HepG2 (cell line): ENCODE results near the gene TMEM129. TPM values are rescaled to one million over a fixed set of nuclear protein-coding genes. Genes with fewer than 3 reads are reported as not detected.

ENCODE experiments used
- MED13 ChIP-seq: sonication (generic); formaldehyde crosslinking; IDR thresholded peaks from 2 replicates; pipeline ENCODE4 v1.5.0; 2020; ENCODE audit warnings: missing genetic modification reagents
- MEIS2 ChIP-seq: sonication (generic); formaldehyde crosslinking; IDR thresholded peaks from 2 replicates; pipeline ENCODE4 v1.9.0; 2021; ENCODE audit warnings: mild to moderate bottlenecking, missing genetic modification reagents
- MZF1 ChIP-seq: sonication (generic); formaldehyde crosslinking; IDR thresholded peaks from 2 replicates; pipeline ENCODE4 v1.8.1; 2023; ENCODE audit warnings: mild to moderate bottlenecking, missing genetic modification reagents, borderline replicate concordance
- NFIB ChIP-seq: sonication (generic); formaldehyde crosslinking; IDR thresholded peaks from 2 replicates; pipeline ENCODE4 v1.9.0; 2021; ENCODE audit warnings: missing genetic modification reagents, mild to moderate bottlenecking, borderline replicate concordance
- ZBTB7B ChIP-seq: sonication (generic); formaldehyde crosslinking; IDR thresholded peaks from 2 replicates; pipeline ENCODE4 v1.4.0; 2020; ENCODE audit warnings: missing genetic modification reagents
- ZNF619 ChIP-seq: sonication (generic); formaldehyde crosslinking; IDR thresholded peaks from 2 replicates; pipeline ENCODE4 v1.4.0; 2020; ENCODE audit warnings: mild to moderate bottlenecking, missing genetic modification reagents
- ZNF792 ChIP-seq: IDR thresholded peaks from 2 replicates; pipeline ENCODE4 v1.6.1; 2016
- polyA plus RNA-seq, 8 experiments: library from polyadenylated mRNA; depleted of rRNA in 3 of 8; stranded (reverse) in 7 of 8; unstranded in 1 of 8; fragments of >200 nt; fragmentation: Illumina TruSeq in 4 of 8; extraction: Trizol in 4 of 8; gene quantifications; 2 replicates each; pipeline versions ENCODE4 v1.2.1 to v1.2.3, GENCODE V29; 2011 to 2016; ENCODE audit warnings: low read depth in 4 of 8, missing spikeins in 1 of 8, mixed read lengths in 1 of 8; ENCODE audit not compliant: insufficient read depth in 1 of 8
- total RNA-seq, 5 experiments: library from RNA; depleted of rRNA; stranded (reverse); fragments of >200 nt; fragmentation: Illumina TruSeq; extraction: Trizol; gene quantifications; 2 replicates each; pipeline ENCODE4 v1.2.3, GENCODE V29; 2016; ENCODE audit warnings: low read depth in 1 of 5
- TF ChIP-seq, protein P1 (sequence below), 2 experiments: sonication (generic) in 1 of 2; formaldehyde crosslinking in 1 of 2; IDR thresholded peaks; 2 replicates each; pipeline versions ENCODE4 v1.4.0 to v1.6.1; 2016 to 2020; ENCODE audit warnings: borderline replicate concordance in 1 of 2, low read depth in 1 of 2, mild to moderate bottlenecking in 1 of 2, missing genetic modification reagents in 1 of 2
- TF ChIP-seq, protein P2 (sequence below): sonication (generic); formaldehyde crosslinking; IDR thresholded peaks from 2 replicates; pipeline ENCODE4 v1.5.0; 2020; ENCODE audit warnings: mild to moderate bottlenecking, missing genetic modification reagents
- TF ChIP-seq, protein P3 (sequence below): sonication (generic); formaldehyde crosslinking; IDR thresholded peaks from 2 replicates; pipeline ENCODE4 v1.8.0; 2022; ENCODE audit warnings: missing genetic modification reagents, mild to moderate bottlenecking, moderate library complexity, borderline replicate concordance
- TF ChIP-seq, protein P4 (sequence below): sonication (generic); formaldehyde crosslinking; IDR thresholded peaks from 2 replicates; pipeline ENCODE4 v1.5.0; 2020; ENCODE audit warnings: mild to moderate bottlenecking, missing genetic modification reagents, moderate library complexity
- TF ChIP-seq, protein P5 (sequence below): sonication (generic); formaldehyde crosslinking; IDR thresholded peaks from 2 replicates; pipeline ENCODE4 v1.4.0; 2020; ENCODE audit warnings: missing genetic modification reagents
- TF ChIP-seq, protein P6 (sequence below): sonication (generic); formaldehyde crosslinking; IDR thresholded peaks from 2 replicates; pipeline ENCODE4 v1.5.0; 2020; ENCODE audit warnings: missing genetic modification reagents

Gene TMEM129
- total and polyA plus RNA-seq, 2 of the 13 experiments (the other 11 are each of a cell fraction or from before 2014, with no cell fraction given): 19.0 to 25.8 TPM

DNA sequence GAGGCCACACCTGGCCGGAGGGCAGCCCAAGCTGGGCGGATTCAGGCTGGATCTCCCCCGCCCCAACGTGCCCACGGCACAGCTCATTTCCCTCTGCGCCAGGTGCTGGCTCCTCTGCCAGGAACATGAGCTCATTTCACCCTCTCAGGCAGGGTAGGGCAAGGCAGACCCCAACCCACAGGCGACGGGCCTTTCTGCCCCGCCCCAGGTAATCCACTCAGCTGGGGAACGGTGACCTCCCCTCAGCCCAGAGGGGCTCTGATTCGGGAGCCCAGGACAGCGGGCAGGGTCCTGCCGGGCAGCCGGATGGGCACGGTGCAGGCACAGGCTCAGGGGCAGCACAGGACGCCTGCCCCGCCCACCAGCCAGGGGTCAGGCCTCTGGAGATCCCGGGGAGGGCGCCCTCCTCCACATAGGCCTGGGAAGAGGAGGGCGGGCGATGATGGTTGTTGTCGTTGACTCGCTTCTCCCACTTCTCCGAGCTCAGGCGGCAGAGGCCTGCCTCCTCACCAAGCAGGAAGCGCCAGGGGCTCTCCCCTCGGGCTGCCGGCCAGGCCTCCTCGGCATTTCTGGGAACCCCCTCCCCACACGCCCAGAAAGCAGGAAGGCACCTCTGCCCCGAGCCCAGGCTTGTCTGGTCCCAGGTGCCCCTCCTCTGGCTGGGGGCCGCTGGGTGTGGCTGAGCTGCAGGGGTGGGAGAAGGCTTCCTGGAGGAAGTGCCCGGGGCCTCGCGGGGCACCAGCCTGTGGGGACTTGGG is 31.3 kb upstream of the TMEM129 start (continued):
- TF ChIP-seq, protein P1, sequence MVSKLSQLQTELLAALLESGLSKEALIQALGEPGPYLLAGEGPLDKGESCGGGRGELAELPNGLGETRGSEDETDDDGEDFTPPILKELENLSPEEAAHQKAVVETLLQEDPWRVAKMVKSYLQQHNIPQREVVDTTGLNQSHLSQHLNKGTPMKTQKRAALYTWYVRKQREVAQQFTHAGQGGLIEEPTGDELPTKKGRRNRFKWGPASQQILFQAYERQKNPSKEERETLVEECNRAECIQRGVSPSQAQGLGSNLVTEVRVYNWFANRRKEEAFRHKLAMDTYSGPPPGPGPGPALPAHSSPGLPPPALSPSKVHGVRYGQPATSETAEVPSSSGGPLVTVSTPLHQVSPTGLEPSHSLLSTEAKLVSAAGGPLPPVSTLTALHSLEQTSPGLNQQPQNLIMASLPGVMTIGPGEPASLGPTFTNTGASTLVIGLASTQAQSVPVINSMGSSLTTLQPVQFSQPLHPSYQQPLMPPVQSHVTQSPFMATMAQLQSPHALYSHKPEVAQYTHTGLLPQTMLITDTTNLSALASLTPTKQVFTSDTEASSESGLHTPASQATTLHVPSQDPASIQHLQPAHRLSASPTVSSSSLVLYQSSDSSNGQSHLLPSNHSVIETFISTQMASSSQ (IDR thresholded peaks at IDR 0.05; ENCODE audit: low read depth): no peak
- TF ChIP-seq, protein P1 (CRISPR knock-in tag; IDR thresholded peaks at IDR 0.05; ENCODE audit: borderline replicate concordance): 0 out of 2 replicates have a peak, but pooled peaks have one; percentile 28
- TF ChIP-seq, protein P2, sequence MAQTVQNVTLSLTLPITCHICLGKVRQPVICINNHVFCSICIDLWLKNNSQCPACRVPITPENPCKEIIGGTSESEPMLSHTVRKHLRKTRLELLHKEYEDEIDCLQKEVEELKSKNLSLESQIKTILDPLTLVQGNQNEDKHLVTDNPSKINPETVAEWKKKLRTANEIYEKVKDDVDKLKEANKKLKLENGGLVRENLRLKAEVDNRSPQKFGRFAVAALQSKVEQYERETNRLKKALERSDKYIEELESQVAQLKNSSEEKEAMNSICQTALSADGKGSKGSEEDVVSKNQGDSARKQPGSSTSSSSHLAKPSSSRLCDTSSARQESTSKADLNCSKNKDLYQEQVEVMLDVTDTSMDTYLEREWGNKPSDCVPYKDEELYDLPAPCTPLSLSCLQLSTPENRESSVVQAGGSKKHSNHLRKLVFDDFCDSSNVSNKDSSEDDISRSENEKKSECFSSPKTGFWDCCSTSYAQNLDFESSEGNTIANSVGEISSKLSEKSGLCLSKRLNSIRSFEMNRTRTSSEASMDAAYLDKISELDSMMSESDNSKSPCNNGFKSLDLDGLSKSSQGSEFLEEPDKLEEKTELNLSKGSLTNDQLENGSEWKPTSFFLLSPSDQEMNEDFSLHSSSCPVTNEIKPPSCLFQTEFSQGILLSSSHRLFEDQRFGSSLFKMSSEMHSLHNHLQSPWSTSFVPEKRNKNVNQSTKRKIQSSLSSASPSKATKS (CRISPR knock-in tag): no peak
- TF ChIP-seq ZNF619 (no peak; the same call in 1 of the 2 replicates), MEIS2 (CRISPR knock-in tag) (no peak), NFIB (CRISPR knock-in tag) (no peak), ZBTB7B (peak; percentile 77; the same call in 1 of the 2 replicates), ZNF792 (CRISPR knock-in tag) (0 out of 2 replicates have a peak, but pooled peaks have one; percentile 15), MZF1 (CRISPR knock-in tag) (peak; percentile 82; the same call in 1 of the 2 replicates), MED13 (CRISPR knock-in tag) (no peak)
- TF ChIP-seq, protein P3, sequence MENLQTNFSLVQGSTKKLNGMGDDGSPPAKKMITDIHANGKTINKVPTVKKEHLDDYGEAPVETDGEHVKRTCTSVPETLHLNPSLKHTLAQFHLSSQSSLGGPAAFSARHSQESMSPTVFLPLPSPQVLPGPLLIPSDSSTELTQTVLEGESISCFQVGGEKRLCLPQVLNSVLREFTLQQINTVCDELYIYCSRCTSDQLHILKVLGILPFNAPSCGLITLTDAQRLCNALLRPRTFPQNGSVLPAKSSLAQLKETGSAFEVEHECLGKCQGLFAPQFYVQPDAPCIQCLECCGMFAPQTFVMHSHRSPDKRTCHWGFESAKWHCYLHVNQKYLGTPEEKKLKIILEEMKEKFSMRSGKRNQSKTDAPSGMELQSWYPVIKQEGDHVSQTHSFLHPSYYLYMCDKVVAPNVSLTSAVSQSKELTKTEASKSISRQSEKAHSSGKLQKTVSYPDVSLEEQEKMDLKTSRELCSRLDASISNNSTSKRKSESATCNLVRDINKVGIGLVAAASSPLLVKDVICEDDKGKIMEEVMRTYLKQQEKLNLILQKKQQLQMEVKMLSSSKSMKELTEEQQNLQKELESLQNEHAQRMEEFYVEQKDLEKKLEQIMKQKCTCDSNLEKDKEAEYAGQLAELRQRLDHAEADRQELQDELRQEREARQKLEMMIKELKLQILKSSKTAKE (CRISPR knock-in tag): no peak
- TF ChIP-seq, protein P4, sequence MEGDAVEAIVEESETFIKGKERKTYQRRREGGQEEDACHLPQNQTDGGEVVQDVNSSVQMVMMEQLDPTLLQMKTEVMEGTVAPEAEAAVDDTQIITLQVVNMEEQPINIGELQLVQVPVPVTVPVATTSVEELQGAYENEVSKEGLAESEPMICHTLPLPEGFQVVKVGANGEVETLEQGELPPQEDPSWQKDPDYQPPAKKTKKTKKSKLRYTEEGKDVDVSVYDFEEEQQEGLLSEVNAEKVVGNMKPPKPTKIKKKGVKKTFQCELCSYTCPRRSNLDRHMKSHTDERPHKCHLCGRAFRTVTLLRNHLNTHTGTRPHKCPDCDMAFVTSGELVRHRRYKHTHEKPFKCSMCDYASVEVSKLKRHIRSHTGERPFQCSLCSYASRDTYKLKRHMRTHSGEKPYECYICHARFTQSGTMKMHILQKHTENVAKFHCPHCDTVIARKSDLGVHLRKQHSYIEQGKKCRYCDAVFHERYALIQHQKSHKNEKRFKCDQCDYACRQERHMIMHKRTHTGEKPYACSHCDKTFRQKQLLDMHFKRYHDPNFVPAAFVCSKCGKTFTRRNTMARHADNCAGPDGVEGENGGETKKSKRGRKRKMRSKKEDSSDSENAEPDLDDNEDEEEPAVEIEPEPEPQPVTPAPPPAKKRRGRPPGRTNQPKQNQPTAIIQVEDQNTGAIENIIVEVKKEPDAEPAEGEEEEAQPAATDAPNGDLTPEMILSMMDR (CRISPR knock-in tag): peak; percentile 68
- TF ChIP-seq, protein P5, sequence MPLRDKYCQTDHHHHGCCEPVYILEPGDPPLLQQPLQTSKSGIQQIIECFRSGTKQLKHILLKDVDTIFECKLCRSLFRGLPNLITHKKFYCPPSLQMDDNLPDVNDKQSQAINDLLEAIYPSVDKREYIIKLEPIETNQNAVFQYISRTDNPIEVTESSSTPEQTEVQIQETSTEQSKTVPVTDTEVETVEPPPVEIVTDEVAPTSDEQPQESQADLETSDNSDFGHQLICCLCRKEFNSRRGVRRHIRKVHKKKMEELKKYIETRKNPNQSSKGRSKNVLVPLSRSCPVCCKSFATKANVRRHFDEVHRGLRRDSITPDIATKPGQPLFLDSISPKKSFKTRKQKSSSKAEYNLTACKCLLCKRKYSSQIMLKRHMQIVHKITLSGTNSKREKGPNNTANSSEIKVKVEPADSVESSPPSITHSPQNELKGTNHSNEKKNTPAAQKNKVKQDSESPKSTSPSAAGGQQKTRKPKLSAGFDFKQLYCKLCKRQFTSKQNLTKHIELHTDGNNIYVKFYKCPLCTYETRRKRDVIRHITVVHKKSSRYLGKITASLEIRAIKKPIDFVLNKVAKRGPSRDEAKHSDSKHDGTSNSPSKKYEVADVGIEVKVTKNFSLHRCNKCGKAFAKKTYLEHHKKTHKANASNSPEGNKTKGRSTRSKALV (CRISPR knock-in tag): no peak; the same call in 1 of the 2 replicates
- TF ChIP-seq, protein P6, sequence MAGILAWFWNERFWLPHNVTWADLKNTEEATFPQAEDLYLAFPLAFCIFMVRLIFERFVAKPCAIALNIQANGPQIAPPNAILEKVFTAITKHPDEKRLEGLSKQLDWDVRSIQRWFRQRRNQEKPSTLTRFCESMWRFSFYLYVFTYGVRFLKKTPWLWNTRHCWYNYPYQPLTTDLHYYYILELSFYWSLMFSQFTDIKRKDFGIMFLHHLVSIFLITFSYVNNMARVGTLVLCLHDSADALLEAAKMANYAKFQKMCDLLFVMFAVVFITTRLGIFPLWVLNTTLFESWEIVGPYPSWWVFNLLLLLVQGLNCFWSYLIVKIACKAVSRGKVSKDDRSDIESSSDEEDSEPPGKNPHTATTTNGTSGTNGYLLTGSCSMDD (CRISPR knock-in tag): no peak
